Esophagus muscularis mucosa (tissue), 3 donors: ENCODE data around the gene SPDYE4.

Experiments
- POLR2A ChIP-seq: fragments of 450-650 bp; IDR thresholded peaks from one replicate; pipeline ENCODE4 v1.6.1; 2017; ENCODE audit warnings: antibody characterized with exemption, moderate library complexity, mild to moderate bottlenecking, low read depth
- TF ChIP-seq, protein P1 (sequence below), 3 experiments: fragments of 200-600 bp in 2 of 3; fragments of 450-650 bp in 1 of 3; sonication (generic) in 2 of 3; IDR thresholded peaks; one replicate each; pipeline ENCODE4 v1.5.1; 2017 to 2019; ENCODE audit warnings: antibody characterized with exemption in 3 of 3, mild to moderate bottlenecking in 2 of 3, moderate library complexity in 1 of 3

DNA sequence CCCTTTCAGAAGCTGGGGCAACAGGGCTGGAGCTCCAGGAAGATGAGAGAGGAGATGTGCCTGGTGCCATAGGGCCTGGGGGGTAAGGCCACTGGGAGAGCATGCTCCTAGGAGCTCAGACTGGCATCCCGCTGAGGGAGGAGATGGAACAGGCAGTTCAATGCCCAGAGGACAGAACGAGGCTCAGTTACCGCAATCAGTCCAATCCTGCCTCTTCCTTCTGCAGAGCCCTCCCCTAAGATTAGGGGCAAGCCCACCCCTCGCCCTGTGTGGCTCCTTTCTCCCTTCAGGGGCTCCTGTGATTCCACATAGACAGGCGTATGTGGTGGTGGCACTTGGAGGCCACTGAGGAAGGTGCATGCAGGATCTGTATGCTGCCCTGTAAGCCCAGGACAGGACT, 16.1 kb downstream of the SPDYE4 start:
- TF ChIP-seq, protein P1, sequence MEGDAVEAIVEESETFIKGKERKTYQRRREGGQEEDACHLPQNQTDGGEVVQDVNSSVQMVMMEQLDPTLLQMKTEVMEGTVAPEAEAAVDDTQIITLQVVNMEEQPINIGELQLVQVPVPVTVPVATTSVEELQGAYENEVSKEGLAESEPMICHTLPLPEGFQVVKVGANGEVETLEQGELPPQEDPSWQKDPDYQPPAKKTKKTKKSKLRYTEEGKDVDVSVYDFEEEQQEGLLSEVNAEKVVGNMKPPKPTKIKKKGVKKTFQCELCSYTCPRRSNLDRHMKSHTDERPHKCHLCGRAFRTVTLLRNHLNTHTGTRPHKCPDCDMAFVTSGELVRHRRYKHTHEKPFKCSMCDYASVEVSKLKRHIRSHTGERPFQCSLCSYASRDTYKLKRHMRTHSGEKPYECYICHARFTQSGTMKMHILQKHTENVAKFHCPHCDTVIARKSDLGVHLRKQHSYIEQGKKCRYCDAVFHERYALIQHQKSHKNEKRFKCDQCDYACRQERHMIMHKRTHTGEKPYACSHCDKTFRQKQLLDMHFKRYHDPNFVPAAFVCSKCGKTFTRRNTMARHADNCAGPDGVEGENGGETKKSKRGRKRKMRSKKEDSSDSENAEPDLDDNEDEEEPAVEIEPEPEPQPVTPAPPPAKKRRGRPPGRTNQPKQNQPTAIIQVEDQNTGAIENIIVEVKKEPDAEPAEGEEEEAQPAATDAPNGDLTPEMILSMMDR (IDR thresholded peaks at IDR 0.05), result no peak
- no peak for TF ChIP-seq POLR2A
